Astrocyte of the spinal cord (primary cell): ENCODE results near the gene ERF.

Experiments
- DNase-seq: peaks from one replicate; pipeline ENCODE4 v3.0.0; 2011; ENCODE audit warnings: low read depth, low spot score
- H3K4me3 ChIP-seq: 2 replicates; pipeline ENCODE4 v1.5.1; 2011; ENCODE audit warnings: low read depth, mild to moderate bottlenecking, low read length, moderate library complexity
- in situ Hi-C: cut with HindIII; loops from 2 replicates; pipeline ENCODE4 v1.10.0; 2017; ENCODE audit warnings: low sequenced_read_pairs
- TF ChIP-seq, protein P1 (sequence below): IDR thresholded peaks from 2 replicates; pipeline ENCODE4 v1.5.1; 2012; ENCODE audit warnings: low read depth, mild to moderate bottlenecking, low read length, inconsistent platforms

ERF gene

GRCh38 chr19:42239544-42240220, 15.2 kb downstream of the ERF start:
- TF ChIP-seq, protein P1, sequence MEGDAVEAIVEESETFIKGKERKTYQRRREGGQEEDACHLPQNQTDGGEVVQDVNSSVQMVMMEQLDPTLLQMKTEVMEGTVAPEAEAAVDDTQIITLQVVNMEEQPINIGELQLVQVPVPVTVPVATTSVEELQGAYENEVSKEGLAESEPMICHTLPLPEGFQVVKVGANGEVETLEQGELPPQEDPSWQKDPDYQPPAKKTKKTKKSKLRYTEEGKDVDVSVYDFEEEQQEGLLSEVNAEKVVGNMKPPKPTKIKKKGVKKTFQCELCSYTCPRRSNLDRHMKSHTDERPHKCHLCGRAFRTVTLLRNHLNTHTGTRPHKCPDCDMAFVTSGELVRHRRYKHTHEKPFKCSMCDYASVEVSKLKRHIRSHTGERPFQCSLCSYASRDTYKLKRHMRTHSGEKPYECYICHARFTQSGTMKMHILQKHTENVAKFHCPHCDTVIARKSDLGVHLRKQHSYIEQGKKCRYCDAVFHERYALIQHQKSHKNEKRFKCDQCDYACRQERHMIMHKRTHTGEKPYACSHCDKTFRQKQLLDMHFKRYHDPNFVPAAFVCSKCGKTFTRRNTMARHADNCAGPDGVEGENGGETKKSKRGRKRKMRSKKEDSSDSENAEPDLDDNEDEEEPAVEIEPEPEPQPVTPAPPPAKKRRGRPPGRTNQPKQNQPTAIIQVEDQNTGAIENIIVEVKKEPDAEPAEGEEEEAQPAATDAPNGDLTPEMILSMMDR, result no peak
- DNase-seq, result no peak
- H3K4me3 ChIP-seq, result no peak overlapping the region
- in situ Hi-C loops, result no loop called here

- in situ Hi-C loops, result no loop called here
- TF ChIP-seq, protein P1, result no peak
- DNase-seq, result no peak
- H3K4me3 ChIP-seq, result no peak overlapping the region
Measured at GRCh38 chr19:42235181-42235580, 19.7 kb downstream of the ERF start.

- in situ Hi-C loops, result no loop called here
- no peak overlapping the region for H3K4me3 ChIP-seq
- TF ChIP-seq, protein P1, result no peak
Measured at GRCh38 chr19:42234364-42234763, 20.6 kb downstream of the ERF start.

DNA sequence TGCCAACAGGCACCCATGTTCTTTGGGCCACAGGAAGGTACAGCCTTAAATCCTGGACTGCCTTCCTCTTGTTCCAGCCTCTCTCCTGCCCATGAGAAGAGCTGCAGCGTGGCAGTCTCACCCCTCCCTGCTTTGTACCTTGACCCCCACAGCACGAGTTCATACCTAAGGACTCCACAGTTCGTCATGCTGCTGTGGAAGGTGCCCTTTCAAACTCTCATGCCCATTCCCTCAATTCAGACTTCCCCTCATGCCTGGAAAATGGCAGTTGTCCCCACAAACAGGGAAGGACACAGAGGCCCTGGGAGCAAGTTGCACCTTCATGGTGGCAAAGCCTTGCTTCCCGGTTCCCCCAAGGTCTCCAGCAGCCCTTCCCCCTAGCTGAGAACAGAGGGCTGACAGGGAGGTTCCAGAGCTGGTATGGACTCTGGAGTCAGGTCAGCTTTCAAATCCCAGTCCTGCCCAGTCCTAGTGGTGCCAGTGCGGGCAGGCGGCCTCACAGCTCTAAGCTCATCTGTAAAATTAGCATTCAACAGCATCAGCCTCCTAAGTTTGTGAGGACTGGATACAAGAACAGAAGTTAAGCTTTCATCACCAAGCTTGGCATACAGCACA, 21.1 kb downstream of the ERF start:
- DNase-seq, result no peak
- in situ Hi-C loops, result no loop called here
- H3K4me3 ChIP-seq, result no peak overlapping the region
- TF ChIP-seq, protein P1, result no peak

More at GRCh38 chr19:42234364-42234763, 20.6 kb downstream of the ERF start:
- no peak for DNase-seq

DNA sequence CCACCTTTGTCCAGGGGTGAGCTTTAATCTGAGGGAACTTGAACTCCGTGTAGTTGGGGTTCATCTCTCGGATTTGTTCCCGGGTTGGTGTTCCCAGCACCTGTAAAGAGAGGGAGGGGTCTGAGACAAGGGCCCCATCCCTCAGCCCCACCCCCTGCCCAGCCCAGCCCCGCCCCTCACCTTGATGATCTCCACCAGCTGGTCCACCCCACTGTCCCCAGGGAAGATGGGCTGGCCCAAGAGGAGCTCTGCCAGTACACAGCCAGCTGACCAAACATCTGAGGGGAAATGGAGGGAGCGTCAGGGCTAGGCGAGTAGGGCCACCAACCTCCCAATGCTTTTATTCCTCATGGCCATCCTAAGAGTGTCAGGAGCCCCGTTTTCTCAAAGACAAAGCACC, 21.8 kb downstream of the ERF start:
- in situ Hi-C loops, result no loop called here
- no peak overlapping the region for H3K4me3 ChIP-seq
- TF ChIP-seq, protein P1, result no peak
- DNase-seq, result no peak

DNA sequence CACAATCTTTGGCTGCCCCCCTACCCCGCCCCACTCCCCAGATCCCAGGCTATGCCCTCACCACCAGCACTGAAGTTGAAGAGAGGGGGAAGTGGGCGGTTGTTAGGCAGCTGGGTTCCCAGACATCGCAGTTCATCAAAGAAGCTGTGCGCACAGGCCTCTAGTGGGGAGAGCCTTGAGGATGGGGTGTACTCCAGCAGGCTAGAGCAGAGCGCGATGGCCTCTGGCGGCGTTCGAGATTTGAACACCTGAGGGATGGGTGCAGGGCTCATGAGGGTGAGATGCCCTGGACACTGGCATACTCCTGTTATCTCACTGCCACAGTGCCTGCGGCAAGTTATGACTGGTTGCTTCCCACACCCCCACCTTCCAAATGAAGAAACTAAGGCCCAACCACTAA, 22.5 kb downstream of the ERF start:
- H3K4me3 ChIP-seq, result no peak overlapping the region
- no peak for DNase-seq
- in situ Hi-C loops, result no loop called here
- TF ChIP-seq, protein P1, result no peak
